Effector memory CD4-positive, alpha-beta T cell (primary cell): ENCODE results near the gene PCDHGB5.
"Not testable (repeated sequence)": the region's sequence is repeated elsewhere in the genome, so short reads cannot be mapped to it uniquely, and the experiment has no call there.

ENCODE experiments used
- DNase-seq, 3 donors: peaks; one replicate each; pipeline ENCODE4 v3.0.0-alpha.2; 2020
- H3K27ac ChIP-seq: 2 replicates; pipeline ENCODE4 v1.7.0; 2013; ENCODE audit warnings: mild to moderate bottlenecking, low read length, moderate library complexity; ENCODE audit not compliant: insufficient read depth, poor library complexity, severe bottlenecking
- H3K27me3 ChIP-seq: replicated peaks from 2 replicates; pipeline ENCODE4 v1.7.0; 2013; ENCODE audit warnings: mild to moderate bottlenecking, low read length; ENCODE audit not compliant: insufficient read depth, control insufficient read depth, poor library complexity, severe bottlenecking
- H3K36me3 ChIP-seq: 2 replicates; pipeline ENCODE4 v1.7.0; 2013; ENCODE audit warnings: mild to moderate bottlenecking, low read length, moderate library complexity; ENCODE audit not compliant: control insufficient read depth, insufficient read depth
- H3K4me1 ChIP-seq: 2 replicates; pipeline ENCODE4 v1.7.0; 2013; ENCODE audit warnings: low read length, mild to moderate bottlenecking; ENCODE audit not compliant: control insufficient read depth, insufficient read depth, poor library complexity, severe bottlenecking
- H3K4me3 ChIP-seq: 2 replicates; pipeline ENCODE4 v1.7.0; 2013; ENCODE audit warnings: low read length, low read depth, mild to moderate bottlenecking; ENCODE audit not compliant: insufficient read depth, poor library complexity, severe bottlenecking
- H3K9me3 ChIP-seq: 2 replicates; pipeline ENCODE4 v1.7.0; 2013; ENCODE audit warnings: mild to moderate bottlenecking, low read length, moderate library complexity; ENCODE audit not compliant: control insufficient read depth

The PCDHGB5 gene

GRCh38 chr5:141382469-141383294 is 15.1 kb upstream of the PCDHGB5 start, which contains the start of gene PCDHGA7:
TSS of gene PCDHGA7 (plus strand) at chr5:141382742. CDS start at chr5:141382900, 158 bp downstream.
- H3K36me3 ChIP-seq: no peaks in the 10 kb centered on the region
- H3K27ac ChIP-seq: no peak within 1 kb of the TSS
- peaks cover 8% of the 10 kb centered on the region for H3K27me3 ChIP-seq
- DNase-seq: no peak
- peak within 1 kb of the TSS; percentile 17 for H3K4me3 ChIP-seq
- H3K9me3 ChIP-seq: no peaks in the 10 kb centered on the region
- no peaks in the 10 kb centered on the region for H3K4me1 ChIP-seq

DNA sequence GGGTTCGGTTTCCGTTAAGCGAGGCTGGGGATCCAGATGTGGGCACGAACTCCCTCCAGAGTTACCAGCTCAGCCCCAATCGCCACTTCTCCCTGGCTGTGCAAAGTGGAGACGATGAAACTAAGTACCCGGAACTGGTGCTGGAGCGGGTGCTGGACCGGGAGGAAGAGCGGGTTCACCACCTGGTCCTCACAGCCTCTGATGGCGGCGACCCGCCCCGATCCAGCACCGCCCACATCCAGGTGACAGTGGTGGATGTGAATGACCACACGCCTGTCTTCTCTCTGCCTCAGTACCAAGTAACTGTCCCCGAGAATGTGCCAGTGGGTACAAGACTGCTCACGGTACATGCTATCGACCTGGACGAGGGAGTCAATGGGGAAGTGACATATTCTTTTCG is 14.4 kb upstream of the PCDHGB5 start:
- no peak for DNase-seq
- no peak overlapping the region for H3K4me3 ChIP-seq

DNA sequence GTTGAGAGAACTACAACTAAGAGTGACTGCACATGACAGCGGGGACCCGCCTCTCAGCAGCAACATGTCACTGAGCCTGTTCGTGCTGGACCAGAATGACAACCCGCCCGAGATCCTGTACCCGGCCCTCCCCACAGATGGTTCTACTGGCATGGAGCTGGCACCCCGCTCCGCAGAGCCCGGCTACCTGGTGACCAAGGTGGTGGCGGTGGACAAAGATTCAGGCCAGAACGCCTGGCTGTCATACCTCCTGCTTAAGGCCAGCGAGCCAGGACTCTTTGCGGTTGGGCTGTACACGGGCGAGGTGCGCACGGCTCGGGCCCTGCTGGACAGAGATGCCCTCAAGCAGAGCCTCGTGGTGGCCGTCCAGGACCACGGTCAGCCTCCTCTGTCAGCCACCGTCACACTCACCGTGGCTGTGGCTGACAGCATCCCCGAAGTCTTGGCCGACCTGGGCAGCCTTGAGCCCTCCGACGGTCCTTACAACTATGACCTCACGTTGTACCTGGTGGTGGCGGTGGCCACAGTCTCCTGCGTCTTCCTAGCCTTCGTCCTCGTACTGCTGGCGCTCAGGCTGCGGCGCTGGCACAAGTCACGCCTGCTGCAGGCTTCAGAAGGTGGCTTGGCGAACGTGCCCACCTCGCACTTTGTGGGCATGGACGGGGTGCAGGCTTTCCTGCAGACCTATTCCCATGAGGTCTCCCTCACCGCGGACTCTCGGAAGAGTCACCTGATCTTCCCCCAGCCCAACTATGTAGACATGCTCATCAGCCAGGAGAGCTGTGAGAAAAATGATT is 13.1 kb upstream of the PCDHGB5 start:
- H3K9me3 ChIP-seq: peaks cover 9% of the 10 kb centered on the region
- peaks cover 8% of the 10 kb centered on the region for H3K27me3 ChIP-seq
- DNase-seq: no peak
- H3K4me3 ChIP-seq: no peak overlapping the region
- no peaks in the 10 kb centered on the region for H3K36me3 ChIP-seq
- no peaks in the 10 kb centered on the region for H3K4me1 ChIP-seq
- no peak overlapping the region for H3K27ac ChIP-seq

More for the DNA sequence above, 14.4 kb upstream of the PCDHGB5 start:
- Histone ChIP-seq H3K36me3 (no peaks in the 10 kb centered on the region), H3K27ac (no peak overlapping the region), H3K9me3 (no peaks in the 10 kb centered on the region), H3K4me1 (no peaks in the 10 kb centered on the region), H3K27me3 (peaks cover 8% of the 10 kb centered on the region)

- not testable (repeated sequence) for DNase-seq, H3K4me3 ChIP-seq, H3K27ac ChIP-seq, H3K9me3 ChIP-seq, H3K27me3 ChIP-seq, H3K4me1 ChIP-seq, H3K36me3 ChIP-seq
Measured at GRCh38 chr5:141387557-141388311, 10.0 kb upstream of the PCDHGB5 start, which contains the start of gene PCDHGB4. TSS of gene PCDHGB4 (plus strand) at chr5:141387698. CDS start at chr5:141387885, 187 bp downstream.

GRCh38 chr5:141388661-141389060 is 9.1 kb upstream of the PCDHGB5 start:
- peaks cover 8% of the 10 kb centered on the region for H3K27me3 ChIP-seq
- no peak overlapping the region for H3K27ac ChIP-seq
- no peaks in the 10 kb centered on the region for H3K4me1 ChIP-seq
- H3K4me3 ChIP-seq: no peak overlapping the region
- no peaks in the 10 kb centered on the region for H3K36me3 ChIP-seq
- no peak for DNase-seq
- peaks cover 9% of the 10 kb centered on the region for H3K9me3 ChIP-seq

DNA sequence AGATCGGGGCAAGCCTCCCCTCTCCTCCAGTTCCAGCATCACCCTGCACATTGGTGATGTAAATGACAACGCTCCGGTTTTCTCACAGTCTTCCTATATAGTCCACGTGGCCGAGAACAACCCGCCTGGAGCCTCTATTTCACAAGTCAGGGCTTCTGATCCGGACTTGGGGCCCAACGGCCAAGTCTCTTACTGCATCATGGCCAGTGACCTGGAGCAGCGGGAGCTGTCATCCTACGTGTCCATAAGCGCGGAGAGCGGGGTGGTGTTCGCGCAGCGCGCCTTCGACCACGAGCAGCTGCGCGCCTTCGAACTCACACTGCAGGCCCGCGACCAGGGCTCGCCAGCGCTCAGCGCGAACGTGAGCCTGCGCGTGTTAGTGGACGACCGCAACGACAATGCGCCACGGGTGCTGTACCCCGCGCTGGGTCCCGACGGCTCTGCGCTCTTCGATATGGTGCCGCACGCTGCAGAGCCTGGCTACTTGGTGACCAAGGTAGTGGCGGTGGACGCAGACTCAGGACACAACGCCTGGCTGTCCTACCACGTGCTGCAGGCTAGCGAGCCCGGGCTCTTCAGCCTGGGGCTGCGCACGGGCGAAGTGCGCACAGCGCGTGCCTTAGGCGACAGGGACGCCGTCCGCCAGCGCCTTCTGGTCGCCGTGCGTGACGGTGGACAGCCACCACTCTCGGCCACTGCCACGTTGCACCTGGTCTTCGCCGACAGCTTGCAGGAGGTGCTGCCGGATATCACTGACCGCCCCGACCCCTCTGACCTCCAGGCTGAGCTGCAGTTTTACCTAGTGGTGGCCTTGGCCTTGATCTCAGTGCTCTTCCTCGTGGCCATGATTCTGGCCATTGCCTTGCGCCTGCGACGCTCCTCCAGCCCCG is 8.3 kb upstream of the PCDHGB5 start:
- no peak overlapping the region for H3K27ac ChIP-seq

GRCh38 chr5:141392429-141393198 is 5.1 kb upstream of the PCDHGB5 start, which contains the start of gene PCDHGA8:
TSS of gene PCDHGA8 (plus strand) at chr5:141392633. CDS start at chr5:141392814, 181 bp downstream.
- Histone ChIP-seq H3K27ac (no peak within 1 kb of the TSS), H3K4me1 (no peaks in the 10 kb centered on the region), H3K27me3 (peaks cover 6% of the 10 kb centered on the region), H3K9me3 (peaks cover 9% of the 10 kb centered on the region), H3K36me3 (no peaks in the 10 kb centered on the region), H3K4me3 (no peak within 1 kb of the TSS)
- DNase-seq: no peak

More for the DNA sequence above, 8.3 kb upstream of the PCDHGB5 start:
- no peak for DNase-seq
- no peaks in the 10 kb centered on the region for H3K4me1 ChIP-seq
- no peak overlapping the region for H3K4me3 ChIP-seq
- peaks cover 9% of the 10 kb centered on the region for H3K9me3 ChIP-seq
- no peaks in the 10 kb centered on the region for H3K36me3 ChIP-seq
- peaks cover 8% of the 10 kb centered on the region for H3K27me3 ChIP-seq

- peaks cover 9% of the 10 kb centered on the region for H3K9me3 ChIP-seq
- H3K27me3 ChIP-seq: peaks cover 6% of the 10 kb centered on the region
- DNase-seq: no peak
- H3K27ac ChIP-seq: no peak overlapping the region
- no peak overlapping the region for H3K4me3 ChIP-seq
- H3K4me1 ChIP-seq: no peaks in the 10 kb centered on the region
- no peaks in the 10 kb centered on the region for H3K36me3 ChIP-seq
Measured at GRCh38 chr5:141393267-141393666, 4.5 kb upstream of the PCDHGB5 start.
